Head of caudate nucleus (tissue), 42 donors: Measurements from ENCODE around the gene TCEANC2.

ENCODE experiments used
- DNase-seq, 42 donors: peaks; one replicate each; pipeline versions ENCODE4 v3.0.0 to v3.0.0-alpha.2; 2020 to 2021; ENCODE audit warnings: mixed read lengths in 7 of 42
- intact Hi-C: fragments of 100-400 bp; cut with DNase I; formaldehyde crosslinking; loops from one replicate; pipeline ENCODE4 v1.15.0; 2022

TCEANC2 gene

GRCh38 chr1:54149734-54150133 is 96.3 kb downstream of the TCEANC2 start:
- intact Hi-C loops = no loop called here
- DNase-seq = no peak

GRCh38 chr1:54151013-54151412 is 97.6 kb downstream of the TCEANC2 start:
- intact Hi-C loops = no loop called here
- no peak for DNase-seq

GRCh38 chr1:54152696-54153095 is 99.3 kb downstream of the TCEANC2 start, which contains the start of gene CDCP2:
Gene CDCP2, minus strand, starts transcription at chr1:54153000. Its CDS starts 78 bp downstream, at chr1:54152922.
- intact Hi-C loops = no loop called here
- DNase-seq = no peak

- intact Hi-C loops = no loop called here
- peak in 3 of 42 donors; percentile 6 to 40 (median 16) for DNase-seq
Measured at GRCh38 chr1:54153535-54154439, 100.4 kb downstream of the TCEANC2 start.
